Neutrophil (primary cell): ENCODE results near the gene FOXK2.

Experiments
- H3K27ac ChIP-seq: fragments of 200-600 bp; sonication (generic); 2 replicates; pipeline ENCODE4 v1.5.1; 2016; ENCODE audit warnings: mild to moderate bottlenecking, moderate library complexity
- H3K27me3 ChIP-seq: fragments of 200-600 bp; sonication (generic); 2 replicates; pipeline ENCODE4 v1.6.0; 2016; ENCODE audit warnings: mild to moderate bottlenecking
- H3K36me3 ChIP-seq: fragments of 200-600 bp; sonication (generic); 2 replicates; pipeline ENCODE4 v1.5.1; 2017
- H3K4me1 ChIP-seq, 2 experiments: fragments of 200-600 bp in 1 of 2; sonication (generic) in 1 of 2; 1 replicate in 1 of 2; 2 replicates in 1 of 2; pipeline versions ENCODE4 v1.5.1 to v1.6.1; 2013 to 2016; ENCODE audit warnings: low read depth in 1 of 2, low read length in 1 of 2, mild to moderate bottlenecking in 1 of 2, moderate library complexity in 1 of 2; ENCODE audit not compliant: control insufficient read depth in 1 of 2, insufficient read depth in 1 of 2
- H3K4me3 ChIP-seq, 2 experiments: fragments of 200-600 bp in 1 of 2; sonication (generic) in 1 of 2; 1 replicate in 1 of 2; 2 replicates in 1 of 2; pipeline ENCODE4 v1.5.1; 2013 to 2016; ENCODE audit warnings: low read depth in 1 of 2, low read length in 1 of 2, mild to moderate bottlenecking in 1 of 2, moderate library complexity in 1 of 2
- H3K9me3 ChIP-seq: fragments of 200-600 bp; sonication (generic); 2 replicates; pipeline ENCODE4 v1.5.1; 2016
- TF ChIP-seq, protein P1 (sequence below): fragments of 200-600 bp; sonication (generic); IDR thresholded peaks from 2 replicates; pipeline ENCODE4 v1.5.1; 2016; ENCODE audit warnings: antibody characterized with exemption

Gene FOXK2

DNA sequence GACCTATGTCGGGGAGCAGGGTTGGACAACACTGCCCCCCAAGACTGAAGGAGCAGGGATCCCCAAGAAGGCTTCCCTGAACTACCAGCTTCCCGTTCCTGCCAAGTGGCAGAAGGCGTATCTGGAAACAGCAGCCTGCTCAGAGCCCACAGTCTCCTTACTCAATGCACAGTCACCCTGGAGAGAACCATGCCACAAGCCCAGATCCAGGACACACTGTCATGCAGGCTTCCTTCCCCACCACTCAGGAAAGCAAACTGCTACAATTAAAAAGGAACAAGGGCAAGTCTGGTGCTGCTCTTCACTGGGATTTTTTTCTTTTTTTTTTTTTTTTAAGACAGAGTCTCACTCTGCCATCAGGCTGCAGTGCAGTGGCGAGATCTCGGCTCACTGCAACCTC is 120.5 kb downstream of the FOXK2 start:
- Histone ChIP-seq H3K27me3 (no peaks in the 10 kb centered on the region), H3K27ac (no peak overlapping the region), H3K9me3 (no peaks in the 10 kb centered on the region), H3K4me3 (no peak overlapping the region), H3K4me1 (peaks cover 2 to 9% of the 10 kb centered on the region in 2 experiments), H3K36me3 (peaks cover 54% of the 10 kb centered on the region)
- TF ChIP-seq, protein P1, sequence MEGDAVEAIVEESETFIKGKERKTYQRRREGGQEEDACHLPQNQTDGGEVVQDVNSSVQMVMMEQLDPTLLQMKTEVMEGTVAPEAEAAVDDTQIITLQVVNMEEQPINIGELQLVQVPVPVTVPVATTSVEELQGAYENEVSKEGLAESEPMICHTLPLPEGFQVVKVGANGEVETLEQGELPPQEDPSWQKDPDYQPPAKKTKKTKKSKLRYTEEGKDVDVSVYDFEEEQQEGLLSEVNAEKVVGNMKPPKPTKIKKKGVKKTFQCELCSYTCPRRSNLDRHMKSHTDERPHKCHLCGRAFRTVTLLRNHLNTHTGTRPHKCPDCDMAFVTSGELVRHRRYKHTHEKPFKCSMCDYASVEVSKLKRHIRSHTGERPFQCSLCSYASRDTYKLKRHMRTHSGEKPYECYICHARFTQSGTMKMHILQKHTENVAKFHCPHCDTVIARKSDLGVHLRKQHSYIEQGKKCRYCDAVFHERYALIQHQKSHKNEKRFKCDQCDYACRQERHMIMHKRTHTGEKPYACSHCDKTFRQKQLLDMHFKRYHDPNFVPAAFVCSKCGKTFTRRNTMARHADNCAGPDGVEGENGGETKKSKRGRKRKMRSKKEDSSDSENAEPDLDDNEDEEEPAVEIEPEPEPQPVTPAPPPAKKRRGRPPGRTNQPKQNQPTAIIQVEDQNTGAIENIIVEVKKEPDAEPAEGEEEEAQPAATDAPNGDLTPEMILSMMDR, result no peak

DNA sequence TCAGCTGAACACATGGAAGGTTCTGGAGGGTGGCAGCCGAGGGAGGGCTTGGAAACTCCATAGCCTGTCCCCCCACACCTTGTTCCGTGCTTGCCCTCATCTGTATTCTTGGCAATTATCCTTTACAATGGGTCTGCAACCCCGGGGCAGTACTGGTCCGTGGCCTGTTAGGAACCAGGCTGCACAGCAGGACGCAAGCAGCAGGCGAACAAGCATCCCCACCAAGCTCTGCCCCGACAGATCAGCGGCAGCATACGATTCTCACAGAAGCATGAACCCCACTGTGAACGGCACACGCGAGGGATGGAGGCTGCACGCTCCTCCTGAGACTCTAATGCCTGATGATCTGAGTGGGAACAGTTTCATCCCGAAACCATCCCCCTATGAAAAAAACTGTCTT is 122.5 kb downstream of the FOXK2 start:
- H3K9me3 ChIP-seq, result no peaks in the 10 kb centered on the region
- no peak overlapping the region for H3K4me3 ChIP-seq
- H3K4me1 ChIP-seq, result peaks cover 10 to 15% of the 10 kb centered on the region in 2 experiments
- no peak overlapping the region for H3K27ac ChIP-seq
- TF ChIP-seq, protein P1, result no peak
- H3K36me3 ChIP-seq, result peaks cover 50% of the 10 kb centered on the region
- no peaks in the 10 kb centered on the region for H3K27me3 ChIP-seq

DNA sequence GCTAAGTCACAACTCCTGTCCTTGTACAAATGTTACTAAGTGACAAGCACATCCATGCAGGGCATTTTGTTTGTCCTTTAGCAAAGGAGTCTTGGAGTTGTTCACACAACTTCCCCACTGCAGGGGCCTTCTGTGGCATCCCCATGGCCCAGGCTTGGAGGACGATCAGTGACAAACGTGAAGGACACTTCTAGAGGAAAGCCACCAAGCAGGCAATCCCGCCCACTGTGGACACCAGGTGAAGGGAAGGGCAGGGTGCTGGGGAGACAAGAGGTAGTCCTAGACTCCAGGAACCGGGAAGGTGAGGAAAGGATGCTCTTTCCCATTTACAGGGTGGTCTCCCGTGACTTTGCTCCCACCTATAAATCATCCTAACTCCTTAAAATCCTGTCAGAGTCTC is 124.6 kb downstream of the FOXK2 start:
- Histone ChIP-seq H3K27me3 (no peaks in the 10 kb centered on the region), H3K36me3 (peaks cover 50% of the 10 kb centered on the region), H3K9me3 (no peaks in the 10 kb centered on the region), H3K27ac (no peak overlapping the region), H3K4me3 (no peak overlapping the region), H3K4me1 (peaks cover 21 to 27% of the 10 kb centered on the region in 2 experiments)
- TF ChIP-seq, protein P1, result no peak

DNA sequence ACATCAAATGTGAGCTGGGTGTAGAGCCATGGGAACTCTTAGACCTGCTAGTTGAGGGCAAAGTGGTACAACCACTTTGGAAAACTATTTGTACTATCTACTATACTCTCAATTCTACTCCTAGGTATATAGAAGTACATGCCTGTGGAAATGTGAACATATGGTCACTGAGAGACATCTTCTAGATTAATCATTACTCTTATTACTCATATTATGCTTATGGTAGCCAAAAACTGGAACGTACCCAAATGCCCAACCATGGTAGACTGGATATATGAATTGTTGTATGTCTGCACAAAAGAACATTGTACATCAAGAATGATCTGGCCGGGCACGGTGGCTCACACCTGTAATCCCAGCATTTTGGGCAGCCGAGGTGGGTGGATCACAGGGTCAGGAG is 126.0 kb downstream of the FOXK2 start:
- Histone ChIP-seq H3K36me3 (peaks cover 39% of the 10 kb centered on the region), H3K9me3 (no peaks in the 10 kb centered on the region), H3K27me3 (no peaks in the 10 kb centered on the region), H3K4me3 (no peak overlapping the region), H3K4me1 (peaks cover 18% of the 10 kb centered on the region in 2 experiments), H3K27ac (no peak overlapping the region)
- TF ChIP-seq, protein P1, result no peak

DNA sequence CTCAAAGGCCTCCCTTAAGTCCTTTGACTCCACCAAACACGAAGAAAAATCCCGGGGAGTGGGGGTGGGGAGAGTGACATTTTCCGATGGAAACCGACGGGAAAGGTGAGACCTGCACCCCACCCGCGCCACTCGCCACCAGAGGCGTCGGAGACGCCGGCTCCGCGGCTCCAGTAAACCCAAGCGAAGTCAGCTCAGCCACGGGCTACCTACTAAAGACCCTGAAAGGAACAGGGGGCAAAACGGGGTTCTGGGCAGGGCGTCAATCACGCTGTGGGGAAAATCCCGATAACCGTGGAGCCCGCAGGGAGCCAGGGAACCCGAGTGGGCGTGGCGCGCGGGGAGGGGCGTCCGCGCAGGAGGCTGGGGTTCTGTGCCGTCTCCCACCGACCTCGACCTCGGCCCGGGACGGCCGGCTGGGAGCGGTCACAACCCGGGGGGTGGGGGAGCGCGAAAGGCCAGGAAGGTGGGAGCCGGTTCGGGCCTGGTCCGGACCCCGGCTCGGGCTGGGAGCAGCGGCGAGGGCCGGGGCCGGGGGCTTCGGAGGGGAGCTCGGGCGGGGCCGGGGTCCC is 128.1 kb downstream of the FOXK2 start:
- peaks cover 20% of the 10 kb centered on the region for H3K36me3 ChIP-seq
- H3K4me1 ChIP-seq, result peaks cover 18% of the 10 kb centered on the region in 2 experiments
- TF ChIP-seq, protein P1, result no peak
- no peaks in the 10 kb centered on the region for H3K27me3 ChIP-seq
- H3K9me3 ChIP-seq, result no peaks in the 10 kb centered on the region
- peak overlapping the region; percentile 91 for H3K27ac ChIP-seq
- peak overlapping the region; percentile 86 to 94 for H3K4me3 ChIP-seq
